Measurements from ENCODE around the gene ADARB1.

ADARB1 gene

GRCh38 chr21:45248301-45248892 lies 174.0 kb downstream of the ADARB1 start:
- no peak for DNase-seq

- peak in 9 of 56 donors; percentile 16 to 34 (median 23) for DNase-seq
Measured at GRCh38 chr21:45248893-45249381, 174.6 kb downstream of the ADARB1 start.

- DNase-seq, result no peak
Measured at GRCh38 chr21:45249626-45250025, 175.2 kb downstream of the ADARB1 start.

GRCh38 chr21:45250272-45250671 lies 175.9 kb downstream of the ADARB1 start:
- no peak for DNase-seq

- no peak for DNase-seq
Measured at GRCh38 chr21:45250914-45251634, 176.7 kb downstream of the ADARB1 start.

- DNase-seq, result no peak
Measured at GRCh38 chr21:45251635-45252447, 177.5 kb downstream of the ADARB1 start.

GRCh38 chr21:45252448-45252925 lies 178.1 kb downstream of the ADARB1 start:
- no peak for DNase-seq

GRCh38 chr21:45253180-45253579 lies 178.8 kb downstream of the ADARB1 start:
- no peak for DNase-seq

- DNase-seq, result no peak
Measured at GRCh38 chr21:45253633-45254459, 179.5 kb downstream of the ADARB1 start.

GRCh38 chr21:45254460-45254930 lies 180.1 kb downstream of the ADARB1 start:
- DNase-seq, result no peak

- DNase-seq, result no peak
Measured at GRCh38 chr21:45255381-45256020, 181.1 kb downstream of the ADARB1 start.

GRCh38 chr21:45256021-45256911 lies 181.9 kb downstream of the ADARB1 start:
- no peak for DNase-seq

- DNase-seq, result no peak
Measured at GRCh38 chr21:45256912-45257672, 182.7 kb downstream of the ADARB1 start.

GRCh38 chr21:45257673-45258341 lies 183.4 kb downstream of the ADARB1 start:
- DNase-seq, result peak in 2 of 56 donors; percentile 8

GRCh38 chr21:45258466-45258865 lies 184.1 kb downstream of the ADARB1 start:
- no peak for DNase-seq

GRCh38 chr21:45259206-45259840 lies 184.9 kb downstream of the ADARB1 start:
- DNase-seq, result no peak

- no peak for DNase-seq
Measured at GRCh38 chr21:45260191-45260825, 185.9 kb downstream of the ADARB1 start.
